AG08396 (cell line): ENCODE results near the gene CABLES1.
"Not testable (repeated sequence)": the region's sequence is repeated elsewhere in the genome, so short reads cannot be mapped to it uniquely, and the experiment has no call there.

Experiments
- DNase-seq: peaks from one replicate; pipeline ENCODE4 v3.0.0; 2012; ENCODE audit warnings: low spot score, mixed read lengths

CABLES1 gene

GRCh38 chr18:23142251-23142929 lies 7.1 kb downstream of the CABLES1 start:
- no peak for DNase-seq

DNA sequence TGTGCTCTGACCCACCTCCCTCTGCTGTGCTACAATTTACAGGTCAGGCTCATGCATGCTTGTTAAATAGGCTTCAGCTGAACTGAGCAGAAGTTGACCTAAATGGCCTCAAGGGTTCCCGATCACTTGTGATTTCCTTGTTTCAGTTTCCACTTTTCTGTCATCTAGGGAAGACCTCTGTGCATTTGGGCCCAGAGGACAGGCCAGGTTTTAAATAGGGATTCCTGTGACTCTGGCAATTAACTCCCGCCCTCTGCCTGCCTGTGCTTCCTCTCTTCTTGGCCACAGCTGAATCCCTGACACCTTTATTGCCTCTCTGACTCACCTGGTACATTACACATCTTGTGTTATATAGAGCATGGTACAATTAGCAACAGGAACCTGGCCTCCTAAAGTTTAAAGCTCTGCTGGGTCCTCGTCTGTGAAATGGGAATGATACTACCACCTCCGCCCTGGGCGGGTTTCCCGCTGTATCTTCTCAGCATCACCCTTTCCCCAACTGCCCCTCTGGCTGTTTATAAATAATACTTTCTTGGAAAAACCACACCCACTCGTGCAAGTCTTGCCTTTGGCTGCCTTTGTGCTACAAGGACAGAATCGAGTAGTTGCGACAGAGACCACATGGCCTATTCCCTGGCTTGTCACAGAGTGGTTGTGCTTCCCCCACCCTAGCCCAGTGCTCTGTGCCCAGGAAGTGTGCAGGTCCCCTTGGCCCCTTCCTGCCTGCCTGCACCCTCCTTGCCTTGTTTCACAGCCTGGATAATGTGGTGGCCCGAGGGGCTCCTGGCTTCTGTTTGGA lies 7.9 kb downstream of the CABLES1 start:
- peak; percentile 23 for DNase-seq

DNA sequence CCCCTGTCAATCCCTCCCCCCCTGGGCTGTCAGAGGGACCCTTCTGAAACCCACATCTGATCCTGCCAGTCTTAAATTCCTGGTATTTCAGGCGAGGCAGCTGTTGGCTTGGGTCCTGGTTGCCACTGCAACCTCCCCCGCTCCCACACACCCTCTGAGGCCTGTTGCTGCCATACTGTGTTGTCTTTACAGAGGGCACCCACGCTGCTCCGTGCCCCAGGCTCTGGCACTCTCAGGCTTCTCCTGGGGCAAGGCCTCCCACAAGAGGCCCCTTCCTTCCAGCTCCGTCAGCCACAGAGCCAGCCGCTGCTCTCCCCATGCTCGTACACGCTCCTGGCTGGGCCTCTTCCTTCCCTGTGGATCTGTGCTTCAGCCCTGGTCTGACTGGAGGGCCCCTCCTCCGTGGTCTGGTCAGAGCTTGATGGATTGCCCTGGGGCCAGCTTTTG lies 8.6 kb downstream of the CABLES1 start:
- DNase-seq = no peak

- no peak for DNase-seq
Measured at GRCh38 chr18:23144640-23145039, 9.4 kb downstream of the CABLES1 start.

GRCh38 chr18:23145621-23146020 lies 10.3 kb downstream of the CABLES1 start:
- no peak for DNase-seq

DNA sequence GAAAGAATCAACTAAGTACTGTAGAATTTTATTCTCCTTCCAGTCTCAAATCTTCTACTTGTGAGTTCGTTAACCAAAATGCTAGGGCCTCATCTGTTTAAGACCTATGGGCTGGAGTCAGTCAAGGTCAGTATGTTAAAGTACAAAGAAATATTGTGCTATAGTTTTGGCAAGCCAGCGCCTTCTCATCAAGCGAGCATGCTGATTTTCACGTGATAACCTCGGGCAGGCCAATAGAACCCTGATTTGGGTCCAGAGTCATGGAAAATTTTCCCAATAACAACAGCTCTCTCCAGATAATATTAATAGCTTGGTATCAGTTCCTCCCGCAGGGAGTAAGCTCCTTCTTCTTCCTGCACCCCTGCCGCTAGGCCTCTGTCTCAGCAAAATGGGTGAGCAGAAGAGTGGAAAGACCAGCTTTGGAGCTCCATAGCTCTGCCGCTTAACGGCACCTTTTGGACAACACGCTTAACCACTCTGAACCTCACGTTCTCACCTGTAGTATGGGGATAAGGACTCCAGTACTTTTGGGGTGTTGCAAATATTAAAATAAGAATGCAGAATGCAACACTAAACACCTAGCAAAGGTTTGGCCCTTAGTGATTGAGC lies 11.7 kb downstream of the CABLES1 start:
- DNase-seq = no peak

DNA sequence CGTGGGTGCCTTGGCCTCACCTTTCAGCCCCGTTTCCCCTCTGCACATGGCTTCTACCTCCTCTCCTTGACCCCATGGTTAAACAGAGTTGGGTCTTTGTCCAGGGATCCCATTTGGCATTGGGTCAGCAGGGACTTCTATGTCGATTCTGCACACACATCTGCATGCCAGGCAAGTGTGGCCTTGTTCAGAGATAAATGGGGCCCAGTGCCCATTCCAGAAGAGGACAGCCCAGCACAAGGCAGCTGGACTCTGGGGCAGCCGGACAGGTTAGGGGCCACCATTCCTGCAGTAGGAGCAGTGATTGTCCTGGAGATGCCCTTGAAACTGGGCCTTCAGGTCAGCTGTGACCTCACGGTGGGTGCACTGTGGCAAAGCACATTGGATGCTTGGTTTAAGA lies 13.1 kb downstream of the CABLES1 start:
- DNase-seq = no peak

DNA sequence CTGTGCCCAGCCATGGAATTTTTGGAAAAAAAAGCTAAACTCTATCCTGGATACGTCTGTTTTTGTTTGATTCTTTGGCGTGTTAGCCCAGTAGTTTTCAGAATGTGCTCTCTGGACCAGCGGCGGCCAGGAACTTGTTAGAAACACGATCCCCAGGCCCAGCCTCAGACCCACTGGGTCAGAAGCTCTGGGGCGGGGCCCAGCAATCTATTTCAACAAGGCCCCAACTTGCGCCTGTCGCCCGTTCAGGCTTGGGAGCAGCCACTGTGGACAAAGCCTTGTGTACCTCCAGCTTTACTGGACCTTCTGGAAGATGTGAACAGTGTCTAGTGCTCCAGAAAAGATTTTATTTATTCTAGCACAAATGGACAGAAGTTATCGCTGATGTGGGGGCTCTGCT lies 14.3 kb downstream of the CABLES1 start:
- no peak for DNase-seq

- no peak for DNase-seq
Measured at GRCh38 chr18:23151414-23152099, 16.3 kb downstream of the CABLES1 start.

DNA sequence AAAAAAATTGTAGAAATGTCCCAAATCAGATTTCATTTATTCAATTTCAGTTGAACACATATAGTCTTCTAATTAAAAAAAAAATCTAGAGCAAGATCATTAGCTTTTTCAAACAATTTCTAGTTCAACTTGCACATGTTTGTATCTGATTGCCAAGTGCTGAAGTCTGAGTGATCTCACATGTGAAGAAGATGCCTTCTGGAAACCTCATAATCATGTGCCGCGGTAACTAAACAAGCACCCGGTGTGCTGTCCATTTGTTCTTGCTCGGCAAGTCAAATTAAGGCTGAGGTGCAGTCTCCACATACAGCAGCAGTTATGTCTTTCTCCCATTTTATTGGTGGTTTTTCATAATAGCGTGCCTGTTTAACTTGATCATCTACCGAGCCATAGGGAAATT lies 18.7 kb downstream of the CABLES1 start:
- no peak for DNase-seq

DNA sequence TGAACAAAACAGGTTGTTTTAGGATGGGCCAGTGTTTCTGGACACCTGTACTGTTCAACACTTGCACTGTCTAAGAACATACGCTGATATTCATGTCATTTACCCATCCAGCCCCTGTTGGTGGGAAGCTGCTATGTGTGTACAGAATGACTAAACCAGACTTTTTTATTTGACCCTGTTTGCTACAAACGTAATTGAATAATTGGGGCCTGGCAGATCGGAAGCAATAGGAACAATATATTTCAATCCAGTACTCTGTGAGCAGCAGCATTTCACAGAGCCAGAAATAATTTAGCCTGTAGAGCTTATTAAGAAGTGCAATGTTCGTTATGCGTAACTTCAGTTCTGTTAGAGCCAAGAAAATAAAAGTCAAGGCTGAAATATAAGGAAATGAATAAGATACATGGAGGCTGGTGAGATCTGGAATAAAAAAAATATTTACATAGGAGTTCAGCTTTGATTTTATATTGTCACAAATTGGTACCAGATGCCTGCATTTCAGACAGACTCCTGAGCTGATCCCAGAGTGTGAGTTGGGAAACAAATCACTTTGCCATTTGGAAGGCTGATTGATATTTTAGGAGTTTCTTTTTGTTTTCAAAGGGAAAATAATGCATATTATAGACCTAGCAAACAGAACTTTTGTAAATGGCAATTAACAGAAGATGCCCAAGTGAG lies 19.7 kb downstream of the CABLES1 start:
- no peak for DNase-seq

GRCh38 chr18:23155537-23155936 lies 20.3 kb downstream of the CABLES1 start:
- no peak for DNase-seq

- DNase-seq = no peak
Measured at GRCh38 chr18:23156134-23156533, 20.8 kb downstream of the CABLES1 start.

GRCh38 chr18:23158058-23158457 lies 22.8 kb downstream of the CABLES1 start:
- no peak for DNase-seq

- not testable (repeated sequence) for DNase-seq
Measured at GRCh38 chr18:23158884-23159283, 23.6 kb downstream of the CABLES1 start.

- DNase-seq = no peak
Measured at GRCh38 chr18:23159344-23159743, 24.1 kb downstream of the CABLES1 start.

- no peak for DNase-seq
Measured at GRCh38 chr18:23162473-23162872, 27.2 kb downstream of the CABLES1 start.

- no peak for DNase-seq
Measured at GRCh38 chr18:23163786-23164533, 28.7 kb downstream of the CABLES1 start.

DNA sequence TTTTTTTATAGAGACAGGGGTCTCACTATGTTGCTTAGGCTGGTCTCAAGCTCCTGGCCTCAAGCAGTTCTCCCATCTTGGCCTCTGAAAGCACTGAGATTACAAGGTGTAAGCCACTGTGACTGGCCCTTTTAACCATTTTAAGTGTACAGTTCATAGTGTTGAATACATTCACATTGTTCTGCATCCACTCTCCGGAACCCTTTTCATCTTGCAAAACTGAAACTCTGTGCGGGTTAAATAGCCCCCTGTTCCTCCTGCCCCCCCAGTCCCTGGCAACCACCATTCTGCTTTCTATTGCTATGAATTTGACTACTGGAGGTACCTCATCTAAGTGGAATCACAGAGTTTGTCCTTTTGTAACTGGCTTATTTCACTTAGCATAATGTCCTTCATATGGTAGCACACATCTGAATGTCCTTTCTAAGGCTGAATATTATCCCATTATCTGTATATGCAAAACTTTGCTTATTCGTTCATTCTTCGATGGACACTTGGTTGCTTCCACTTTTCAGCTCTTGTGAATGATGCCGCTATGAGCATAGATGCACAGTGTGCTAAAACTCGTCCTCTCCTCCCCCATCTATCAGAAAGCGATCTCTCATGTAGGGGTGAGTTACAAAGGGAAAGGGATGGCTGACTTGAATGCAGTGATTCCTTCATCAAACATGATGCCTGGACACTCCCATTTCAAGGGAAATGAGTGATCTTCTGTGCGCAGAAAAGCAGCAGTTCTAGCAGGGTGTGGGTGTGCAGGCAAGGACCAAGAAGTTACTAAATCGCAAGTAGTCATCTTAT lies 30.2 kb downstream of the CABLES1 start:
- DNase-seq = no peak

DNA sequence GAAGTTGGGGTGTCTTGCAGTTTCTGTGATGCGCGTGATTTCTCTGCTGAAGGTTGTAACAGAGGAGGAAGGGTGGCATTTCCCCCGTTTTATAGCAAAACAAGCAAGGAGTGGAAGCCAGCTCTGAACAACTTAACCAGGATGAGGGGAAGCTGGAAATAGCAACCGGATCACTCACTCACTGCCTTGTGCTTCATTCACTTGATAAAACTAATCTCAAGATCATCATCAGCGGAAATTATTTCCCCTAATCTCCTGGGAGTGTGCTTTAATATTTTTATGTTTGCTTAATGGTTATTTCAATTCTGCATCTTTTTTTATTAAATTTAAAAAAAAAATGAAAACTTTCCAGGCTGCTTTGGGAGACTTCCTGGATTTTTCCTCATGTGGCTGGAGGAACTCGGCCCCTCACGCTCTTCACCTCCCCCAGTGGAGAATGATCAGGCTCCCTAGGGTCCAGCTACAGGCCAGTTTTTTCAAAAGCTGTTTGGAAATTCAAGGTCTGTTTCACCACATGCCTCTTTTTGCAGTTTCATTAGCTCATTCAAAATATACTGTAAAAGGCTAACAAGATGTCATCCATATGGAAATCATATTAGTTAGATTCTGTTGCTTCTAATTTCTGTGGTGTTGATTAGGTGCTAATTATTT lies 31.7 kb downstream of the CABLES1 start:
- DNase-seq = no peak
